Measurements from ENCODE around the gene COL6A1.

- TF ChIP-seq, protein P1, sequence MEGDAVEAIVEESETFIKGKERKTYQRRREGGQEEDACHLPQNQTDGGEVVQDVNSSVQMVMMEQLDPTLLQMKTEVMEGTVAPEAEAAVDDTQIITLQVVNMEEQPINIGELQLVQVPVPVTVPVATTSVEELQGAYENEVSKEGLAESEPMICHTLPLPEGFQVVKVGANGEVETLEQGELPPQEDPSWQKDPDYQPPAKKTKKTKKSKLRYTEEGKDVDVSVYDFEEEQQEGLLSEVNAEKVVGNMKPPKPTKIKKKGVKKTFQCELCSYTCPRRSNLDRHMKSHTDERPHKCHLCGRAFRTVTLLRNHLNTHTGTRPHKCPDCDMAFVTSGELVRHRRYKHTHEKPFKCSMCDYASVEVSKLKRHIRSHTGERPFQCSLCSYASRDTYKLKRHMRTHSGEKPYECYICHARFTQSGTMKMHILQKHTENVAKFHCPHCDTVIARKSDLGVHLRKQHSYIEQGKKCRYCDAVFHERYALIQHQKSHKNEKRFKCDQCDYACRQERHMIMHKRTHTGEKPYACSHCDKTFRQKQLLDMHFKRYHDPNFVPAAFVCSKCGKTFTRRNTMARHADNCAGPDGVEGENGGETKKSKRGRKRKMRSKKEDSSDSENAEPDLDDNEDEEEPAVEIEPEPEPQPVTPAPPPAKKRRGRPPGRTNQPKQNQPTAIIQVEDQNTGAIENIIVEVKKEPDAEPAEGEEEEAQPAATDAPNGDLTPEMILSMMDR (IDR thresholded peaks at IDR 0.05), result no peak
- no peak for TF ChIP-seq POLR2A (IDR thresholded peaks at IDR 0.05)
Measured at GRCh38 chr21:45972353-45972715, 9.2 kb upstream of the COL6A1 start.
